Measurements from ENCODE around the gene RAD52. TPM values are rescaled to one million over a fixed set of nuclear protein-coding genes. Genes with fewer than 3 reads are reported as not detected.
A peak's percentile ranks its signal among the peaks of the same experiment; 100 is the strongest.

RAD52 gene
- total and polyA plus RNA-seq, 12 donors, result 4.1 to 14.8 (median 6.1) TPM

- TF ChIP-seq, protein P1, sequence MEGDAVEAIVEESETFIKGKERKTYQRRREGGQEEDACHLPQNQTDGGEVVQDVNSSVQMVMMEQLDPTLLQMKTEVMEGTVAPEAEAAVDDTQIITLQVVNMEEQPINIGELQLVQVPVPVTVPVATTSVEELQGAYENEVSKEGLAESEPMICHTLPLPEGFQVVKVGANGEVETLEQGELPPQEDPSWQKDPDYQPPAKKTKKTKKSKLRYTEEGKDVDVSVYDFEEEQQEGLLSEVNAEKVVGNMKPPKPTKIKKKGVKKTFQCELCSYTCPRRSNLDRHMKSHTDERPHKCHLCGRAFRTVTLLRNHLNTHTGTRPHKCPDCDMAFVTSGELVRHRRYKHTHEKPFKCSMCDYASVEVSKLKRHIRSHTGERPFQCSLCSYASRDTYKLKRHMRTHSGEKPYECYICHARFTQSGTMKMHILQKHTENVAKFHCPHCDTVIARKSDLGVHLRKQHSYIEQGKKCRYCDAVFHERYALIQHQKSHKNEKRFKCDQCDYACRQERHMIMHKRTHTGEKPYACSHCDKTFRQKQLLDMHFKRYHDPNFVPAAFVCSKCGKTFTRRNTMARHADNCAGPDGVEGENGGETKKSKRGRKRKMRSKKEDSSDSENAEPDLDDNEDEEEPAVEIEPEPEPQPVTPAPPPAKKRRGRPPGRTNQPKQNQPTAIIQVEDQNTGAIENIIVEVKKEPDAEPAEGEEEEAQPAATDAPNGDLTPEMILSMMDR (IDR thresholded peaks at IDR 0.05), result no peak
- 78 to 84% methylated on average over 7 of the region's 7 CpGs for WGBS, 2 donors
- Histone ChIP-seq H3K4me3 (no peak overlapping the region), H3K36me3 (peaks cover 0 to 99% (median 58%) of the 10 kb centered on the region in 9 donors), H3K27ac (peak overlapping the region in 3 of 10 donors; percentile 14 to 76 (median 32)), H3K4me1 (peaks cover 3 to 68% (median 39%) of the 10 kb centered on the region in 9 donors), H3K9me3 (no peaks in the 10 kb centered on the region), H3K27me3 (no peaks in the 10 kb centered on the region)
- DNase-seq, result no peak
- no peak for ATAC-seq
- intact Hi-C loops (cut with DNase I), result loop anchor here in 1 of 10 donors (5.0 kb wide), 1 partner anchor 35 kb away; the partner anchor contains the start of gene RAD52
These were observed 36.8 kb downstream of the RAD52 start for GRCh38 chr12:912466-913235.

DNA sequence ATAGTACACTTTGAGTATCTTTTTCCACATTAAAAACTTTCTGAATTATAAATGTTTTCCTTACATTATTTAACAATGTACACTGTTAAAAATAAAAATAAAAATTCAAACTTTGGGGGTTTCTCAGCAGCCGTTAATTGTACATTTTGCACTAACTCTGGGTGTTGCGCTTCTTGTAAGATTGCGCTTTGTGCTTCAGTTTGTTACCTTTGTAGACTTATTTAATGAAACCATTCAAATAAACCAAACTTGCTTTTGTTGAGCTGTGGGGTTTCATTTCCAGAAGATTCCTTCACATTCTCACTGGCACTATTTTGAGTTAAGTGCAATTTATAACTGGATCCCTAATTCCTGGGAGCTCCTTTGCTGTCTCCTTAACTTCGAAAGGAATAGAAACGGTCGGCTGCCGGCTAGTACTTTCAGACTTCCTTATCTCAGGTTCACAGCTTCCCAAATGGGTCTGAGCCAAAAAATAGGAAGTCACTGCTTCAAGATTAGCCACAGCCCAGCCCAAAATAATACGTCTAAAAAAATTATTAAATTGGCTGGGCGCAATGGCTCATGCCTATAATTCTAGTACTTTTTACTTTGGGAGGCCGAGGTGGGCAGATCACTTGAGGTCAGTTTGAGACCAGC is 38.2 kb downstream of the RAD52 start:
- H3K4me3 ChIP-seq, result no peak overlapping the region
- intact Hi-C loops (cut with DNase I), result loop anchor here in 1 of 10 donors (5.0 kb wide), 1 partner anchor 36 kb away; the partner anchor contains the start of gene RAD52

GRCh38 chr12:910416-910815 is 39.1 kb downstream of the RAD52 start:
- WGBS, 2 donors, result 73 to 76% methylated on average over 4 of the region's 4 CpGs
- Histone ChIP-seq H3K36me3 (peaks cover 0 to 100% (median 51%) of the 10 kb centered on the region in 9 donors), H3K27ac (peak overlapping the region in 3 of 10 donors; percentile 10 to 76 (median 59))

More for the DNA sequence above, 38.2 kb downstream of the RAD52 start:
- peak overlapping the region in 7 of 10 donors; percentile 10 to 76 (median 28) for H3K27ac ChIP-seq
- ATAC-seq (peak; percentile 35 to 78 (median 62)), DNase-seq (peak in 1 of 2 donors; percentile 53)
- no peaks in the 10 kb centered on the region for H3K27me3 ChIP-seq
- H3K36me3 ChIP-seq, result peaks cover 0 to 100% (median 52%) of the 10 kb centered on the region in 9 donors
- WGBS, 2 donors, result 36 to 40% methylated on average over 10 of the region's 10 CpGs
- H3K9me3 ChIP-seq, result no peaks in the 10 kb centered on the region
- H3K4me1 ChIP-seq, result peaks cover 3 to 68% (median 39%) of the 10 kb centered on the region in 9 donors
- TF ChIP-seq, protein P1 (IDR thresholded peaks at IDR 0.05), result no peak

More at GRCh38 chr12:910416-910815, 39.1 kb downstream of the RAD52 start:
- Histone ChIP-seq H3K4me3 (no peak overlapping the region), H3K9me3 (no peaks in the 10 kb centered on the region), H3K27me3 (no peaks in the 10 kb centered on the region), H3K4me1 (peaks cover 3 to 65% (median 37%) of the 10 kb centered on the region in 9 donors)
- intact Hi-C loops (cut with DNase I), result loop anchor here in 1 of 10 donors (5.0 kb wide), 1 partner anchor 37 kb away; the partner anchor contains the start of gene RAD52
- ATAC-seq (no peak), DNase-seq (no peak)
- TF ChIP-seq, protein P1 (IDR thresholded peaks at IDR 0.05), result no peak
